K562 (cell line): ENCODE data around the gene ZBTB43. TPM values are rescaled to one million over a fixed set of nuclear protein-coding genes. Genes with fewer than 3 reads are reported as not detected.

ENCODE experiments used
- ATAC-seq: fragments of 200-7000 bp; cut with Tn5 transposase; 3 replicates; pipeline ENCODE4 v1.9.1; 2020; ENCODE audit warnings: moderate library complexity
- BruUV-seq: library from RNA; stranded (reverse); fragments of 400-500 nt; replicated peaks from 2 replicates; lab custom pipeline; 2021; lab: Mats Ljungman, UMichigan
- CTCF ChIA-PET: fragments of 300-600 bp; formaldehyde crosslinking; extraction: SDS; loops from one replicate; lab custom pipeline; 2021; ENCODE audit warnings: low intra/inter-chr PET ratio; lab: Yijun Ruan, JAX
- POLR2A ChIA-PET: fragments of 300-600, 350-650 bp; sonication (Branson Sonifier 250); formaldehyde crosslinking; extraction: SDS; loops from one replicate; lab custom pipeline; 2021; ENCODE audit warnings: antibody characterized with exemption, inconsistent platforms; lab: Yijun Ruan, JAX
- DNase-seq, 4 experiments: peaks; one replicate each; pipeline versions ENCODE4 v3.0.0 to v3.0.0-alpha.2; 2011 to 2018; ENCODE audit warnings: low spot score in 3 of 4, mixed read lengths in 3 of 4; ENCODE audit errors: extremely low read depth in 1 of 4
- FAIRE-seq: peaks from 2 replicates; lab custom pipeline; 2011; peaks lifted over from hg19 to GRCh38; lab: Jason Lieb, UNC
- H2AFZ ChIP-seq: 2 replicates; pipeline ENCODE4 v1.6.0; 2011; ENCODE audit warnings: low read depth, low read length, control low read depth, inconsistent platforms
- H3K27ac ChIP-seq: fragments of 200-600 bp; 3 replicates; pipeline ENCODE4 v1.8.0; 2011; ENCODE audit warnings: low read depth, mild to moderate bottlenecking, control low read depth, inconsistent platforms, low read length, moderate library complexity, mixed read lengths; ENCODE audit errors: extremely low read depth
- H3K27me3 ChIP-seq, 2 experiments: fragments of 300-600 bp in 1 of 2; 2 replicates in 1 of 2; 3 replicates in 1 of 2; pipeline versions ENCODE4 v1.6.0 to v1.8.0; 2011; ENCODE audit warnings: inconsistent platforms in 2 of 2, low read length in 2 of 2, mild to moderate bottlenecking in 1 of 2, mixed read lengths in 1 of 2, moderate library complexity in 1 of 2; ENCODE audit not compliant: control insufficient read depth in 2 of 2, insufficient read depth in 2 of 2
- H3K36me3 ChIP-seq: fragments of 300-600 bp; 3 replicates; pipeline ENCODE4 v1.8.0; 2011; ENCODE audit warnings: mild to moderate bottlenecking, low read length, inconsistent platforms; ENCODE audit not compliant: control insufficient read depth, insufficient read depth
- H3K4me1 ChIP-seq, 2 experiments: fragments of 200-600 bp in 1 of 2; replicated peaks in 1 of 2; 2 replicates in 1 of 2; 3 replicates in 1 of 2; pipeline versions ENCODE4 v1.5.1 to v1.8.0; 2011; ENCODE audit warnings: inconsistent platforms in 2 of 2, low read length in 2 of 2, mild to moderate bottlenecking in 1 of 2, mixed read lengths in 1 of 2, moderate library complexity in 1 of 2; ENCODE audit not compliant: control insufficient read depth in 2 of 2, insufficient read depth in 2 of 2
- H3K4me2 ChIP-seq: 2 replicates; pipeline ENCODE4 v1.6.1; 2011; ENCODE audit warnings: low read length, control low read depth, inconsistent platforms, mixed read lengths; ENCODE audit not compliant: insufficient read depth
- H3K4me3 ChIP-seq: fragments of 200-600 bp; sonication (generic), shearing (Covaris generic); 2 replicates; pipeline ENCODE4 v1.5.1; 2016; ENCODE audit warnings: control low read depth, inconsistent platforms
- H3K79me2 ChIP-seq: fragments of 200-600 bp; 3 replicates; pipeline ENCODE4 v1.8.0; 2011; ENCODE audit warnings: low read length, inconsistent platforms; ENCODE audit not compliant: control insufficient read depth, insufficient read depth
- H3K9ac ChIP-seq, 2 experiments: 2 replicates each; pipeline versions ENCODE4 v1.6.0 to v1.6.1; 2011; ENCODE audit warnings: low read depth in 2 of 2, low read length in 2 of 2, control low read depth in 1 of 2, inconsistent platforms in 1 of 2, mild to moderate bottlenecking in 1 of 2, mixed read lengths in 1 of 2; ENCODE audit not compliant: insufficient read depth in 1 of 2
- H3K9me1 ChIP-seq: one replicate; pipeline ENCODE4 v1.6.0; 2011; ENCODE audit warnings: inconsistent platforms, mild to moderate bottlenecking, low read length, moderate library complexity; ENCODE audit not compliant: control insufficient read depth, insufficient read depth
- H3K9me3 ChIP-seq: replicated peaks from 2 replicates; pipeline ENCODE4 v1.5.1; 2011; ENCODE audit warnings: low read depth, low read length, inconsistent platforms; ENCODE audit not compliant: control insufficient read depth, insufficient read depth
- H4K20me1 ChIP-seq: replicated peaks from 2 replicates; pipeline ENCODE4 v1.6.1; 2011; ENCODE audit warnings: low read length, inconsistent platforms, mixed read lengths; ENCODE audit not compliant: control insufficient read depth, insufficient read depth
- BCOR ChIP-seq: fragments of 450-650 bp; IDR thresholded peaks from 2 replicates; pipeline ENCODE4 v1.6.1; 2016
- CBFB ChIP-seq: sonication (generic); formaldehyde crosslinking; IDR thresholded peaks from 2 replicates; pipeline ENCODE4 v1.4.0; 2020; ENCODE audit warnings: mild to moderate bottlenecking, missing genetic modification reagents
- CBX1 ChIP-seq: sonication (generic); IDR thresholded peaks from 2 replicates; pipeline ENCODE4 v1.6.1; 2016; ENCODE audit warnings: antibody characterized with exemption, low read depth, mild to moderate bottlenecking
- FOXJ3 ChIP-seq: sonication (generic); formaldehyde crosslinking; IDR thresholded peaks from 2 replicates; pipeline ENCODE4 v1.4.0; 2020; ENCODE audit warnings: mild to moderate bottlenecking, missing genetic modification reagents
- POLR2A ChIP-seq: fragments of 450-650 bp; conservative IDR thresholded peaks from 2 replicates; pipeline ENCODE4 v1.6.1; 2016
- ZBED1 ChIP-seq: IDR thresholded peaks from 2 replicates; pipeline ENCODE4 v1.6.1; 2014
- WGBS: fragments of 100-300 bp; shearing (Covaris generic); methylation state at CpG from one replicate; pipeline ENCODE4 v1.1.6; 2016; ENCODE audit warnings: low coverage, mixed read lengths; ENCODE audit not compliant: insufficient coverage; ENCODE audit errors: missing lambda C conversion rate; 5-methylcytosine and 5-hydroxymethylcytosine counted together
- in situ Hi-C: fragments of 300-500 bp; cut with MboI; formaldehyde crosslinking; loops from 4 replicates; pipeline ENCODE4 v1.15.0; 2018; ENCODE audit warnings: inconsistent platforms, mixed read lengths
- intact Hi-C: fragments of 100-400 bp; cut with micrococcal nuclease; formaldehyde crosslinking; loops from 2 replicates; pipeline ENCODE4 v1.14.2; 2022
- polyA plus RNA-seq, 8 experiments: library from polyadenylated mRNA; depleted of rRNA in 4 of 8; stranded (reverse) in 5 of 8; unstranded in 3 of 8; fragments of >200 nt; fragmentation: Nextera tagmentation in 2 of 8; fragmentation: Illumina TruSeq in 1 of 8; extraction: Ambion mirVana in 2 of 8; extraction: Trizol in 1 of 8; gene quantifications; 2 replicates each; pipeline versions ENCODE4 v1.2.1 to v1.2.3, GENCODE V29; 2011 to 2014; ENCODE audit warnings: inconsistent platforms in 1 of 8, missing spikeins in 1 of 8
- total RNA-seq, 7 experiments: library from RNA; depleted of rRNA in 6 of 7; stranded (reverse); fragments of >200 nt in 6 of 7; fragmentation: Illumina TruSeq in 2 of 7; extraction: Trizol in 2 of 7; gene quantifications; 2 replicates each; pipeline versions ENCODE4 v1.2.1 to v1.2.3, GENCODE V29; 2011 to 2021; ENCODE audit warnings: low replicate concordance in 1 of 7
- TF ChIP-seq, protein P1 (sequence below): fragments of 150-350 bp; IDR thresholded peaks from 2 replicates; pipeline ENCODE4 v1.6.1; 2014; ENCODE audit warnings: low read depth, mild to moderate bottlenecking, low read length, borderline replicate concordance
- TF ChIP-seq, protein P2 (sequence below): fragments of 450-650 bp; IDR thresholded peaks from 2 replicates; pipeline ENCODE4 v1.6.1; 2016; ENCODE audit warnings: low read depth, mild to moderate bottlenecking, moderate library complexity

Gene ZBTB43
- total and polyA plus RNA-seq, 9 of the 15 experiments (the other 6 are each of a cell fraction or from before 2014, with no cell fraction given): 3.9 to 17.2 (median 9.1) TPM

DNA sequence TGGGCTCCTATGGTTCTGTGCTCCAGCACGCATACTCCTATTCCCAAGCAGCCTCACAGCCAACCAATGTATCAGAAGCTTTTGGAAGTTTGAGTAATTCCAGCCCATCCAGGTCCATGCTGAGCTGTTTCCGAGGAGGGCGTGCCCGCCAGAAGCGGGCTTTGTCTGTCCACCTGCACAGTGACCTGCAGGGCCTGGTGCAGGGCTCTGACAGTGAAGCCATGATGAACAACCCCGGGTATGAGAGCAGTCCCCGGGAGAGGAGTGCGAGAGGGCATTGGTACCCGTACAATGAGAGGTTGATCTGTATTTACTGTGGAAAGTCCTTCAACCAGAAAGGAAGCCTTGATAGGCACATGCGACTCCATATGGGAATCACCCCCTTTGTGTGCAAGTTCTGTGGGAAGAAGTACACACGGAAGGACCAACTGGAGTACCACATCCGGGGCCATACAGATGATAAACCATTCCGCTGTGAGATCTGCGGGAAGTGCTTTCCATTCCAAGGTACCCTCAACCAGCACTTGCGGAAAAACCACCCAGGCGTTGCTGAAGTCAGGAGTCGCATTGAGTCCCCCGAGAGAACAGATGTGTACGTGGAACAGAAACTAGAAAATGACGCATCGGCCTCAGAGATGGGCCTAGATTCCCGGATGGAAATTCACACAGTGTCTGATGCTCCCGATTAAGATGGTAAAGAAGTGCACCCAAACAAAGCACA lies 75.5 kb downstream of the ZBTB43 start:
- no peaks in the 10 kb centered on the region for H3K9me1 ChIP-seq
- WGBS: 93% methylated on average over 22 of the region's 23 CpGs
- FAIRE-seq (no peak), ATAC-seq (no peak), DNase-seq (no peak)
- H3K36me3 ChIP-seq: peaks cover 47% of the 10 kb centered on the region
- H4K20me1 ChIP-seq: peaks cover 15% of the 10 kb centered on the region; the same call in 1 of the 2 replicates
- CTCF ChIA-PET: no interaction called here
- no TSS peak for BruUV-seq
- peaks cover 27% of the 10 kb centered on the region; the same call in 2 of the 3 replicates for H3K79me2 ChIP-seq
- peaks cover 0 to 6% of the 10 kb centered on the region in 2 experiments; a peak in 3 of 5 replicates for H3K4me1 ChIP-seq
- H3K27ac ChIP-seq: no peak overlapping the region
- no peak overlapping the region for H3K4me2 ChIP-seq
- no peaks in the 10 kb centered on the region for H3K27me3 ChIP-seq
- intact Hi-C loops: no loop called here
- no peaks in the 10 kb centered on the region for H3K9me3 ChIP-seq
- TF ChIP-seq, protein P1, sequence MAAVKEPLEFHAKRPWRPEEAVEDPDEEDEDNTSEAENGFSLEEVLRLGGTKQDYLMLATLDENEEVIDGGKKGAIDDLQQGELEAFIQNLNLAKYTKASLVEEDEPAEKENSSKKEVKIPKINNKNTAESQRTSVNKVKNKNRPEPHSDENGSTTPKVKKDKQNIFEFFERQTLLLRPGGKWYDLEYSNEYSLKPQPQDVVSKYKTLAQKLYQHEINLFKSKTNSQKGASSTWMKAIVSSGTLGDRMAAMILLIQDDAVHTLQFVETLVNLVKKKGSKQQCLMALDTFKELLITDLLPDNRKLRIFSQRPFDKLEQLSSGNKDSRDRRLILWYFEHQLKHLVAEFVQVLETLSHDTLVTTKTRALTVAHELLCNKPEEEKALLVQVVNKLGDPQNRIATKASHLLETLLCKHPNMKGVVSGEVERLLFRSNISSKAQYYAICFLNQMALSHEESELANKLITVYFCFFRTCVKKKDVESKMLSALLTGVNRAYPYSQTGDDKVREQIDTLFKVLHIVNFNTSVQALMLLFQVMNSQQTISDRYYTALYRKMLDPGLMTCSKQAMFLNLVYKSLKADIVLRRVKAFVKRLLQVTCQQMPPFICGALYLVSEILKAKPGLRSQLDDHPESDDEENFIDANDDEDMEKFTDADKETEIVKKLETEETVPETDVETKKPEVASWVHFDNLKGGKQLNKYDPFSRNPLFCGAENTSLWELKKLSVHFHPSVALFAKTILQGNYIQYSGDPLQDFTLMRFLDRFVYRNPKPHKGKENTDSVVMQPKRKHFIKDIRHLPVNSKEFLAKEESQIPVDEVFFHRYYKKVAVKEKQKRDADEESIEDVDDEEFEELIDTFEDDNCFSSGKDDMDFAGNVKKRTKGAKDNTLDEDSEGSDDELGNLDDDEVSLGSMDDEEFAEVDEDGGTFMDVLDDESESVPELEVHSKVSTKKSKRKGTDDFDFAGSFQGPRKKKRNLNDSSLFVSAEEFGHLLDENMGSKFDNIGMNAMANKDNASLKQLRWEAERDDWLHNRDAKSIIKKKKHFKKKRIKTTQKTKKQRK: no peak
- TF ChIP-seq CBFB (CRISPR knock-in tag): no peak
- no peak for TF ChIP-seq ZBED1
- no peak for TF ChIP-seq CBX1
- no peak for TF ChIP-seq BCOR
- TF ChIP-seq FOXJ3 (CRISPR knock-in tag): no peak
- TF ChIP-seq POLR2A: no peak
- TF ChIP-seq, protein P2, sequence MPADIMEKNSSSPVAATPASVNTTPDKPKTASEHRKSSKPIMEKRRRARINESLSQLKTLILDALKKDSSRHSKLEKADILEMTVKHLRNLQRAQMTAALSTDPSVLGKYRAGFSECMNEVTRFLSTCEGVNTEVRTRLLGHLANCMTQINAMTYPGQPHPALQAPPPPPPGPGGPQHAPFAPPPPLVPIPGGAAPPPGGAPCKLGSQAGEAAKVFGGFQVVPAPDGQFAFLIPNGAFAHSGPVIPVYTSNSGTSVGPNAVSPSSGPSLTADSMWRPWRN: no peak
- H2AFZ ChIP-seq: no peak overlapping the region
- in situ Hi-C loops: no loop called here
- H3K4me3 ChIP-seq: no peak overlapping the region
- no peak overlapping the region for H3K9ac ChIP-seq
- POLR2A ChIA-PET: interaction anchor here (0.9 kb wide), 1 partner anchor 29 kb away, joined by 3 read pairs; no protein-coding TSS in a partner anchor
